ENCODE data around the gene VBP1. TPM values are rescaled to one million over a fixed set of nuclear protein-coding genes. Genes with fewer than 3 reads are reported as not detected.

Gene VBP1
- total RNA-seq, 4 donors from 2014 or later: 53.6 to 79.9 (median 72.1) TPM

- Histone ChIP-seq H3K27me3 (no peaks in the 10 kb centered on the region), H3K27ac (no peak overlapping the region), H3K9me3 (no peaks in the 10 kb centered on the region), H3K36me3 (peaks cover 0 to 17% of the 10 kb centered on the region in 2 donors), H3K4me3 (no peak overlapping the region), H3K4me1 (no peaks in the 10 kb centered on the region)
- ATAC-seq (no peak), DNase-seq (no peak)
- TF ChIP-seq POLR2A (IDR thresholded peaks at IDR 0.05): no peak
- intact Hi-C loops (cut with DNase I; ENCODE audit: low total_unique reads): no loop called here
- in situ Hi-C loops (cut with MboI; ENCODE audit: low sequenced_read_pairs in 4 of 4): no loop called here
Measured at GRCh38 chrX:155235891-155236290, 19.6 kb downstream of the VBP1 start.

DNA sequence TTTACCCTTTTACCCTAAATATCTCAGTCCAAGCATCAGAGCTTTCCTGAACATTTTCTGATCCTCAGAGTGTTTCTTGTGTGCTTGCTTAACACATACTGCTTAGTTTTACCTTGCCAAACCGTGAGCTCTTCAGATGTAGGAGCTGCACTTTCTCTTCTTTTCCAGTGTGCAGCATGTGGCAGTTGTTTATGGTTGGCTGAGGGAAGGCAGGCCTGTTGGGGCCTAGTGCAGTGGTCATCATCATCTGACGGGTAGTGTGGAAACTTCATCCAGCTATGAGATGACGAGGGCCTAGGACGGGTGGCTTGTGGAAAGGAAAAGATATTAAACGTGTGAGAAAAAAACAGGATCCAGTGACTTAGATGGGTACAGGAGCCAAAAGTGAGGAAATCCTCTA is 21.5 kb downstream of the VBP1 start:
- Histone ChIP-seq H3K27me3 (no peaks in the 10 kb centered on the region), H3K36me3 (peaks cover 0 to 14% of the 10 kb centered on the region in 2 donors), H3K4me1 (no peaks in the 10 kb centered on the region), H3K27ac (no peak overlapping the region), H3K9me3 (no peaks in the 10 kb centered on the region), H3K4me3 (no peak overlapping the region)
- intact Hi-C loops (cut with DNase I; ENCODE audit: low total_unique reads) (no loop called here), in situ Hi-C loops (cut with MboI; ENCODE audit: low sequenced_read_pairs in 4 of 4) (no loop called here)
- DNase-seq: no peak
- ATAC-seq: no peak
- TF ChIP-seq, protein P1, sequence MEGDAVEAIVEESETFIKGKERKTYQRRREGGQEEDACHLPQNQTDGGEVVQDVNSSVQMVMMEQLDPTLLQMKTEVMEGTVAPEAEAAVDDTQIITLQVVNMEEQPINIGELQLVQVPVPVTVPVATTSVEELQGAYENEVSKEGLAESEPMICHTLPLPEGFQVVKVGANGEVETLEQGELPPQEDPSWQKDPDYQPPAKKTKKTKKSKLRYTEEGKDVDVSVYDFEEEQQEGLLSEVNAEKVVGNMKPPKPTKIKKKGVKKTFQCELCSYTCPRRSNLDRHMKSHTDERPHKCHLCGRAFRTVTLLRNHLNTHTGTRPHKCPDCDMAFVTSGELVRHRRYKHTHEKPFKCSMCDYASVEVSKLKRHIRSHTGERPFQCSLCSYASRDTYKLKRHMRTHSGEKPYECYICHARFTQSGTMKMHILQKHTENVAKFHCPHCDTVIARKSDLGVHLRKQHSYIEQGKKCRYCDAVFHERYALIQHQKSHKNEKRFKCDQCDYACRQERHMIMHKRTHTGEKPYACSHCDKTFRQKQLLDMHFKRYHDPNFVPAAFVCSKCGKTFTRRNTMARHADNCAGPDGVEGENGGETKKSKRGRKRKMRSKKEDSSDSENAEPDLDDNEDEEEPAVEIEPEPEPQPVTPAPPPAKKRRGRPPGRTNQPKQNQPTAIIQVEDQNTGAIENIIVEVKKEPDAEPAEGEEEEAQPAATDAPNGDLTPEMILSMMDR (IDR thresholded peaks at IDR 0.05 in 4 of 5, conservative IDR thresholded peaks at IDR 0.05 in 1 of 5): no peak
- TF ChIP-seq POLR2A (IDR thresholded peaks at IDR 0.05): no peak

GRCh38 chrX:155242300-155242699 is 26.0 kb downstream of the VBP1 start:
- intact Hi-C loops (cut with DNase I; ENCODE audit: low total_unique reads) (no loop called here), in situ Hi-C loops (cut with MboI; ENCODE audit: low sequenced_read_pairs in 4 of 4) (no loop called here)
- no peak overlapping the region for H3K27ac ChIP-seq
- ATAC-seq: no peak
- no peaks in the 10 kb centered on the region for H3K9me3 ChIP-seq
- H3K36me3 ChIP-seq: peaks cover 0 to 7% of the 10 kb centered on the region in 2 donors
- TF ChIP-seq, protein P1 (IDR thresholded peaks at IDR 0.05 in 4 of 5, conservative IDR thresholded peaks at IDR 0.05 in 1 of 5): no peak
- no peak for TF ChIP-seq POLR2A (IDR thresholded peaks at IDR 0.05)
- H3K4me1 ChIP-seq: no peaks in the 10 kb centered on the region
- no peak for DNase-seq
- no peaks in the 10 kb centered on the region for H3K27me3 ChIP-seq
- H3K4me3 ChIP-seq: no peak overlapping the region

DNA sequence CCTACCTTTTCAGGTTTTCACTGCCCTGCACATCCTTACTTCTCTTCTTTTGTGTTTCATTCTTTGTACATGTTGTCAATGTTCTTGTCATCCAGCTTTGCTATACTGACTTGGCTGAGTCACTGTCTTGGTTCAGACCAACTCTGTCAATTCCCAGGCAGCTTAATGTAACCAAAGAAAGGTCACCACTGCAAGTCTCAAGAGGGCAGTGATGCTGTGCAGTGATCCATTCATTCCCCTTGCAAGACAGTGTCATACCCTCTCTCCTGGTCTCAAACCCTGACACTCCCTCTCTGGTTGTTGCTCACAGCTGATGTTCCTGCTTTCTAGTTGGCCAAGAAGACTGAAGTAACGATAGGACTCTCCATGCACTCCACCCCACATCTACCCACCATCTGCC is 30.5 kb downstream of the VBP1 start:
- no peaks in the 10 kb centered on the region for H3K27me3 ChIP-seq
- H3K36me3 ChIP-seq: no peaks in the 10 kb centered on the region
- no peaks in the 10 kb centered on the region for H3K9me3 ChIP-seq
- TF ChIP-seq, protein P1 (IDR thresholded peaks at IDR 0.05 in 4 of 5, conservative IDR thresholded peaks at IDR 0.05 in 1 of 5): no peak
- TF ChIP-seq POLR2A (IDR thresholded peaks at IDR 0.05): no peak
- no peaks in the 10 kb centered on the region for H3K4me1 ChIP-seq
- H3K27ac ChIP-seq: no peak overlapping the region
- DNase-seq: no peak
- H3K4me3 ChIP-seq: no peak overlapping the region
- no peak for ATAC-seq
- in situ Hi-C loops (cut with MboI; ENCODE audit: low sequenced_read_pairs in 4 of 4): no loop called here
- intact Hi-C loops (cut with DNase I; ENCODE audit: low total_unique reads): no loop called here

- in situ Hi-C loops (cut with MboI; ENCODE audit: low sequenced_read_pairs in 4 of 4) (no loop called here), intact Hi-C loops (cut with DNase I; ENCODE audit: low total_unique reads) (no loop called here)
- Histone ChIP-seq H3K27me3 (no peaks in the 10 kb centered on the region), H3K4me1 (no peaks in the 10 kb centered on the region), H3K4me3 (no peak overlapping the region), H3K9me3 (no peaks in the 10 kb centered on the region), H3K27ac (no peak overlapping the region), H3K36me3 (no peaks in the 10 kb centered on the region)
- ATAC-seq (no peak), DNase-seq (no peak)
- TF ChIP-seq POLR2A (IDR thresholded peaks at IDR 0.05): no peak
- TF ChIP-seq, protein P1 (IDR thresholded peaks at IDR 0.05 in 4 of 5, conservative IDR thresholded peaks at IDR 0.05 in 1 of 5): no peak
Measured at GRCh38 chrX:155247497-155247896, 31.2 kb downstream of the VBP1 start.
